Right renal pelvis (tissue), 4 donors: ENCODE results near the gene KRT15. TPM values are rescaled to one million over a fixed set of nuclear protein-coding genes. Genes with fewer than 3 reads are reported as not detected.

Experiments used
- DNase-seq, 4 donors: peaks; one replicate each; pipeline ENCODE4 v3.0.0-alpha.2; 2013; ENCODE audit warnings: low read depth in 4 of 4, low spot score in 3 of 4, missing footprints in 1 of 4
- polyA plus RNA-seq, 4 donors: library from polyadenylated mRNA; unstranded; fragments of 120-200 nt; gene quantifications; one replicate each; pipeline ENCODE4 v1.2.1, GENCODE V29; 2013; ENCODE audit not compliant: insufficient read length in 4 of 4

KRT15 gene
- polyA plus RNA-seq: 1 to 10 TPM in 2 of 4 donors, under 1 TPM in 2; 0.68 to 2.9 (median 1.2) TPM

GRCh38 chr17:41518789-41519449 lies at the start of gene KRT15:
TSS of gene KRT15 (minus strand) at chr17:41518890. CDS start at chr17:41518827, 63 bp downstream.
- DNase-seq: no peak

DNA sequence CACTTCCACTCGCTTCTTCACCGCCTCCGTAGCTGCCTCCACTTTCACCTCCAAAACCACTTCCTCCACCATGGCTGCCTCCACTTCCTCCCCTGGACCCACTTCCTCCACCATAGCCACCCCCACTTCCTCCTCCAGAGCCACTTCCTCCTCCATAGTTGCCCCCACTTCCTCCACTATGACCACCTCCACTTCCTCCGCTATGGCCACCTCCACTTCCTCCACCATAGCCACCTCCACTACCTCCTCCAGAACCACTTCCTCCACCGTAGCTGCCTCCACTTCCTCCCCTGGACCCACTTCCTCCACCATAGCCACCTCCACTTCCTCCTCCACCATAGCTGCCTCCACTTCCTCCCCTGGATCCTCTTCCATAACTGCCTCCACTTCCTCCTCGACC lies 48.6 kb upstream of the KRT15 start:
- no peak for DNase-seq

DNA sequence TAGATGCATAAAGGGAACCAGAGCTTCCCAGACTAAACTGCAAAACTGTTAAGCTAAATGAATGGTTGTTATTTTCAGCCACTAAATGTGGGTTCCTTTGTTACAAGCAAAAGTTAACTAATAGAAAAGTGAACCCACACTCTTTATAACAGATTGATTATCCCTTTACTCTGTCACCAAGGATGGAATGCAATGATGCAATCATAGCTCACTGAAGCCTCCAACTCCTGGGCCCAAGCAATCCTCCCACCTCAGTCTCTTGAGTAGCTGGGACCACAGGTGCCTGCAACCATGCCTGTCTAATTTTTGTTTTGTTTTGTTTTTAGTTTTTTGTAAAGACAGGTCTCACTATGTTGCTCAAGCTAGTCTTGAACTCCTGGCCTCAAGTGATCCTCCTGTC lies 46.6 kb upstream of the KRT15 start:
- no peak for DNase-seq

GRCh38 chr17:41563607-41564170 lies 45.0 kb upstream of the KRT15 start:
- no peak for DNase-seq

DNA sequence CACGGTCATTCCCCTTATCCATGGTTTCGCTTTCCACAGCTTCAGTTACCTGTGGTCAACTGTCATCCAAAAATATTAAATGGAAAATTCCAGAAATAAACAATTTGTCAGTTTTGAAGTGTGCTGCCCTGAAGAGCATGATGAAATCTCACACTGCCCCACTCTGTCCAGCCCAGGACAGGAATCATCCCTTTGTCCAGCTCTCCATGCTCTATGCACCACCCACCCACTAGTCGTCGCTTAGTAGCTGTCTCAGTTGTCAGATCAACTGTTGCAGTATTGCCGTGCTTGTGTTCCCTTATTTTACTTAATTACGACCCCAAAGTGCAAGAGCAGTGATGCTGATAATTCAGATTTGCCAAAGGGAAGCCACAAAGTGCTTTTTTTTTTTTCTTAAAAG lies 42.9 kb upstream of the KRT15 start:
- DNase-seq: no peak

GRCh38 chr17:41559548-41559947 lies 40.9 kb upstream of the KRT15 start:
- no peak for DNase-seq

DNA sequence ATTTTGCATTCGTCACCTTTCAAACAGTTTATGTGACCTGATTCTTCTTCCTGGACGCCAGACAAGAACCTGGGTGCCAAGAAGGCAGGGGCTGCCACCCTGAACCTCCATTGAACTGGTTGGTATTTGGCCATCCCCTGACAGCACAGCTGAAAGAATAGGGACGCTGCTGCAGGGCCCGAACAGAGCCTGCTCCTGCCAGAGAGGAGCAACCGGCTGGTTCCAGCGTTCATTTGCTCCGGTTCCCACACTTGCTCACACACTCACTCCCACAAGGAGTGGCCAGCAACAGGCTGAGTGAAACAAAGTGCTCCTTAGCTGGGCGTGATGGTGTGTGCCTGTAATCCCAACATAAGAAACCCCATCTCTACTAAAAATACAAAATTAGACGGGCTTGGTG lies 38.2 kb upstream of the KRT15 start:
- DNase-seq: no peak

- no peak for DNase-seq
Measured at GRCh38 chr17:41556306-41556705, 37.6 kb upstream of the KRT15 start.

GRCh38 chr17:41555105-41555887 lies 36.6 kb upstream of the KRT15 start:
- DNase-seq: no peak

DNA sequence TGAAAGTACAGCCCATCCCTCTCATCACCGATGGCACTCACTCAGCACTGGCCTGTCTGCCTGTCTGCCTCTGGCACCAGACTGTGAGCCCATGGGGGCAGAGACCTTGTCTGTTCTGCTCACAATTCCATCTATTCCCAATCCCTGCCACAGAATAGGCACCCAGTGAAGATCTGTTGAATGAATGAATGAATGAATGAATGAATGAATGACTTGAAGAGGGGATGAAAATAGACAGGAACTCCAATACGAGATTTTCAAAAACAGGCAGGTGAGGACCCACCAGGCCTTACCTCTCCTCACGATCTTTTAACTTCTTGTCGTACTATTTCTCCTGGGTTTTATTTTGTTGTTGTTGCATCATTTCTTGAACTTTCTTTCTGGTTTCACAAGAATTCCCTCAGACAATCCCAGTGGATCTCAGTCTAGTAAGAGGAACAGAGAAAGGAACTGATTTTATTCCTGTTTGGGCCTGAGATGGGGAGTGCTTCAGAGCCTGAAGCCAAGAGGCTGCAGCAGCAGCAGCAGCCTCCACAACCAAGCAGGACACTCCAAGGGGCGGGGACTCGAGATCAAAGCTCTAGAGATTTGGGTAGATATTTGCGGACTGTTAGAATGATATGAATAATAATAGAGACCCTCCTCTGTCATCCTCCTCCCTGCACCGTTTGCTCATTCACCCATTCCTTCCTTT lies 35.4 kb upstream of the KRT15 start:
- DNase-seq: no peak

DNA sequence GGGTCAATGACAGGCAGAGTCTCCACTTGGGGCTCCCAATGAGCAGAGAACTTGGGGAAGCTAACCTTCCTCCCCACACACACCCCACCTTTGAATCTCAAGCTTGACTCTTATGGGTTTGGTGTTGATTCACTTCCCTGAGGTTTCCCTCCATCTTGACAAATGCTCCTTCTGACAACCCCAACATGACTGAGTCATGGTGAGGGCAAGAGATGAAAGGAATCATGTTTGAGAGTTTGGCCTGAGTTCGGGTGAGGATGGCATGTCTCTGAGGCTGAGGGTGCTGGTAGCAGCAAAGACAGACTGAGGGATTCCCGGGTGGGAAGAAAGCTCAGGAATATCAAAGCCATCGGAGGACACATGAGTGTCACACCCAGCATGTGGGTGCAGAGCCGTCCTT lies 34.5 kb upstream of the KRT15 start:
- DNase-seq: no peak

GRCh38 chr17:41552455-41552854 lies 33.8 kb upstream of the KRT15 start:
- DNase-seq: no peak

DNA sequence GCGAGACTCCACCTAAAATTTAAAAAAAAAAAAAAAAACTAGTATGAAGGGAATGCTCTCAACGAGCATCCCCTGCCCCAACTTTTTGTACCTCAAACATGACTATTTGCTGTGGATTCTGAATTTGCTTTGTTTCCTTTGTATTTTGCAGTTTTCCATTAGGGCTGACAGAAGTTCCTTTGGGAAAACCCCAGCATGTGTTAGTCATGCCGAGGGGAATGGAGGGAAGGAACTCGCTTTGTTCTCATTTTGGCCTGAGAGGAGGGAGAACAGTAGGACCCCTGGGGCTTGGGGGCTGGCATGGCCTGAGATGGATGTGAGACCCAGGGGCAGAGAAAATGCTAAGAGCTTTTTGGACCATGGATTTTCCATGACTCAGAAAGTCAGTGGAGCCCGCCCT lies 32.7 kb upstream of the KRT15 start:
- DNase-seq: no peak

- no peak for DNase-seq
Measured at GRCh38 chr17:41549596-41550039, 30.9 kb upstream of the KRT15 start.

- DNase-seq: peak; percentile 73 to 80 (median 76)
Measured at GRCh38 chr17:41548844-41549595, 30.3 kb upstream of the KRT15 start.

GRCh38 chr17:41547921-41548843 lies 29.5 kb upstream of the KRT15 start:
- DNase-seq: no peak

GRCh38 chr17:41547378-41547841 lies 28.7 kb upstream of the KRT15 start:
- DNase-seq: no peak

GRCh38 chr17:41546819-41547218 lies 28.1 kb upstream of the KRT15 start:
- DNase-seq: no peak

DNA sequence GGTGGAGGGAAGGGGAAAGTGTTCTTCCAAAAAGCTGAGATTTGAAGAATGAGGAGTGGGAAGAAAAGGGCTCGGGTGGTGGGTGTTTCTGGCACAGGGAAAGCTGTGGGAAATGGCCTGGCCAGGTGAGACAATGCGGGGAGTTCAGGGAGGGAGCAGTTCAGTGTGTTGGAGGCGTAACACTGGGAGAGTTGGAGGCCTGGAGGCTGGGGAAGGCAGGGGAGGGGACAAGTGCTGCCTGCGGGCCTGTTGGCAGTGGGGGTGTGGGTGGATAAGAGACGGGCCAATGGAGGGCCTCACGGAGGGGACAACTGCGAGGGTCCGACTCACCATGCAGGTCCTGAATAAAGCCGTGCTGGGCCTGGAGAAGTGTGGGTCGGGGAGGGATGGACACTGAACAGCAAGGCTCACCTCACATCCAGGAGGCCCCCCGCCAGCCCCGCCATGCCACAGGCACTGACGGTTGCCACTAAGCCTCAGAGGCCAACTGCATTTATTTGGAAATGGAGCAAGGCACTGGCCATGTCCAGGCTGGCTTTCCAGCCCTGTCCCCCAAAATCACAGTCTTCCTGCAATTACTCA lies 27.2 kb upstream of the KRT15 start:
- no peak for DNase-seq
